GM12891 (cell line): ENCODE data around the gene POFUT2.

Experiments used
- DNase-seq: peaks from one replicate; pipeline ENCODE4 v3.0.0; 2011; ENCODE audit warnings: low spot score; ENCODE audit not compliant: insufficient read length
- FAIRE-seq: peaks from 2 replicates; lab custom pipeline; 2011; peaks lifted over from hg19 to GRCh38; lab: Jason Lieb, UNC
- PAX5 ChIP-seq: IDR thresholded peaks from 2 replicates; pipeline ENCODE4 v1.6.1; 2011; ENCODE audit warnings: low read length, moderate library complexity, mild to moderate bottlenecking; ENCODE audit not compliant: insufficient read depth, severe bottlenecking
- POLR2A ChIP-seq: IDR thresholded peaks from 2 replicates; pipeline ENCODE4 v1.6.1; 2011; ENCODE audit warnings: low read depth, low read length, control low read depth
- POLR2AphosphoS5 ChIP-seq: IDR thresholded peaks from 2 replicates; pipeline ENCODE4 v1.6.1; 2011; ENCODE audit warnings: low read depth, low read length, control low read depth
- POU2F2 ChIP-seq: IDR thresholded peaks from 2 replicates; pipeline ENCODE4 v1.6.1; 2011; ENCODE audit warnings: low read depth, mild to moderate bottlenecking, control low read depth, low read length, moderate library complexity
- SPI1 ChIP-seq: IDR thresholded peaks from 2 replicates; pipeline ENCODE4 v1.6.1; 2011; ENCODE audit warnings: low read depth, low read length, control low read depth
- TAF1 ChIP-seq: IDR thresholded peaks from 2 replicates; pipeline ENCODE4 v1.6.1; 2011; ENCODE audit warnings: low read depth, low read length, control low read depth

Gene POFUT2

DNA sequence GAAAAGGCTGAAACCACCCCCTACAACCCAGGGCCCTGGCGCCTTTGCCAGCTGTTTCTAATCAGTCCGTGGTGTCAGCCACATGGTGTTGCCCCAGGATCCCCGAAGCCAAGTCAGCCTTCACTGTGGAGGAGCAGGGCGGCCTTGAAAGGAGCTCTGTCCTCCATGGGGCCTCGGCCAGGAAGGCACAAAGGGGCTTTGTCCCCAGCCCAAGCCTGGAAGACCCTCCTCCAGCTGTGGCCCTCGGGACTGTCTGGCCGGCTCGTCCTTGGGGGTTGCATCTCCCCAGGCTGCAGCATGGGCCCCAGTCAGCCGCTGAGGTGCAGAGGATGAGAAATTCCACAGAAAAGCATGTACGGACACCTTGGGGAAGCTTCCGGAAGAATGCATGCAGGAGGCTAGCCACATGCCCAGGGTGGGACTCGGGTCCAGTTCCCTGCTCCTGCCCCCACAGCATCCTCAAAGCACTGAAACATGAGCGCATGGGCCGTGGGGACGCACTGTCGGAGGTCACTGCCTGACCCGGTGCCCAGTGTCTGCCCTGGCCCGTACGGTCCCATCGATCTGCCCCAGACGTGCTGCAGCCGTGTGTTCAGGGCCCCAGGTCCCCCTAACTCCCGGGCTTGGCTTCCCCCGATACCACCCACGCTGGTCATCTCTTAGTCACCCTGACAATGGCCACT is 38.6 kb upstream of the POFUT2 start:
- FAIRE-seq (no peak), DNase-seq (no peak)
- TF ChIP-seq POLR2A (no peak), PAX5 (no peak), POLR2AphosphoS5 (no peak), SPI1 (no peak), POU2F2 (no peak), TAF1 (no peak)

DNA sequence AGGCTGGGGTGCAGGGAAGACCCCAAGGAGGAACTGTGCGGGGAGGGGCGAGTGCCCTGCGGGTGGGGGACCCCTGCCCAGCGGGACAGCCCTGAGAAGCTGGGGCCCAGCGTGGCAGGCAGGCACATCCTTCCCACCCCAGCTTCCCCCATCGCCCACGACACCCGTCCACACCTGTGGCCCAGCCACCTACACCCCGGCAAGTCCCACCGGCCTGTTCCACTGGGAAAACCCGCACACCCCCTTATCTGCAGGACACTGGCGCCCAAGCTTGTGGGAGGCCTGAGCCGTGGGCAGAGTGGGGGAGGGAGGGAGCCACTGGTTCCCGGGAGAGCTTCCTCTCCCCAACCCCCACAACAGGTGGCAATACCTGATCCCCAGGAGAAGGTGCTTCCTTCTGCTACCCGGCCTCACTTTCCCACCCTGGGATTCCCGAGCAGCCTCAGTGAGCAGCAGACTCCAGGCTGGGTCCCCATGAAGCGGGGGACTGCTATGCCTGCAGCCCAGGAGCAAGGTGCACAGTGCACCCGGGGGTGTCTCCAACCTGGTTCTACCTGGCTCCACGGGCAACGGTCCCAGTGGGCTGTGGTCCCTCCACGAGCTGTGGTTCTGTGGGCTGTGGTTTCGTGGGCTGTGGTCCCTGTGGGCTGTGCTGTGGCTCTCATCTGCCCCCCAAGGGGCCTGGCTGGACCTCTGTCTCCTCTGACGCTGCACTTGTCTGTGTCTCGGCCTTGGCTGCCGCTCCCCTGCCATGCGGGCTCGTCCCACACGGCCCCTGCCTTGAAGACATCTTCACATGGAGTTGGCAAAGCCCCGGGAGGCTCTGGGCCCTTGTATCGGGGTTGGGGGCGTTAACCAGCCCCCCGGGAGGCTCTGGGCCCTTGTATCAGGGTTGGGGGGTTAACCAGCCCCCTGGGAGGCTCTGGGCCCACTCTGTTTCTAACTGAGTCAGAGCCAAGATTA is 37.8 kb upstream of the POFUT2 start:
- no peak for TF ChIP-seq POU2F2
- TF ChIP-seq TAF1, result no peak
- TF ChIP-seq PAX5, result no peak
- TF ChIP-seq POLR2A, result no peak
- no peak for TF ChIP-seq POLR2AphosphoS5
- no peak for TF ChIP-seq SPI1
- no peak for FAIRE-seq

GRCh38 chr21:45324489-45325205 is 37.0 kb upstream of the POFUT2 start:
- no peak for FAIRE-seq
- TF ChIP-seq POLR2AphosphoS5 (no peak), POLR2A (no peak), PAX5 (no peak), TAF1 (no peak), SPI1 (no peak), POU2F2 (no peak)
- no peak for DNase-seq

More for the DNA sequence above, 37.8 kb upstream of the POFUT2 start:
- no peak for DNase-seq

GRCh38 chr21:45323487-45324311 is 36.0 kb upstream of the POFUT2 start:
- DNase-seq, result no peak
- TF ChIP-seq TAF1, result no peak
- TF ChIP-seq SPI1, result no peak
- no peak for TF ChIP-seq POU2F2
- TF ChIP-seq PAX5, result no peak
- no peak for TF ChIP-seq POLR2AphosphoS5
- no peak for TF ChIP-seq POLR2A
- FAIRE-seq, result no peak

DNA sequence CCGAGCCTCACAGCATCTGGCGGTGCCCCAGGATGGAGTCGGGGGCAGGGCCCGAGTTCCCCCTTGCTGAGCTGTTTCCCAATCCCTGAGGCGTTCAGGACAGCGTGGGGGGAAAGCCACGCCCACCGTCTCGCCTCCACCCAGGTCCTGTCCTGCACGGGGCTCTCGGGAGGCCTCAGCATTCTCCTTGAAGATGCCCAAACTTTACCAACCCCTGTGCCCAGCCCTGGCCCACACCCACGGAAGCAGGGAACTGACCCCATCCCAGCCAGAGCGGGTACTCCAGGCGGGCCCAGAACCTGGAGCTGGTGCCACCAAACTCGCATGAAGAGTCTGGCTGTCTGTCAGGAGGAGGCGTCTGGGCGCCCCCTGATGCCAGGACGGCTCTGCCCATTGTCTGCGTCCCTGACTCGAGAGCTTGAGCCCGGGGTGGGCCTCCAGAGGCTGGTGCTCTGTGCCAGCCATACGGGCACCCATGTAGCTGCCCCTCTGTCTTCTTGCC is 35.3 kb upstream of the POFUT2 start:
- FAIRE-seq, result no peak
- no peak for TF ChIP-seq POLR2AphosphoS5
- no peak for TF ChIP-seq POLR2A
- TF ChIP-seq PAX5, result no peak
- no peak for TF ChIP-seq POU2F2
- no peak for TF ChIP-seq SPI1
- no peak for TF ChIP-seq TAF1
- DNase-seq, result no peak

- no peak for DNase-seq
- TF ChIP-seq POLR2A (no peak), TAF1 (no peak), POU2F2 (no peak), PAX5 (no peak), SPI1 (no peak), POLR2AphosphoS5 (no peak)
- no peak for FAIRE-seq
Measured at GRCh38 chr21:45322231-45322959, 34.7 kb upstream of the POFUT2 start.

DNA sequence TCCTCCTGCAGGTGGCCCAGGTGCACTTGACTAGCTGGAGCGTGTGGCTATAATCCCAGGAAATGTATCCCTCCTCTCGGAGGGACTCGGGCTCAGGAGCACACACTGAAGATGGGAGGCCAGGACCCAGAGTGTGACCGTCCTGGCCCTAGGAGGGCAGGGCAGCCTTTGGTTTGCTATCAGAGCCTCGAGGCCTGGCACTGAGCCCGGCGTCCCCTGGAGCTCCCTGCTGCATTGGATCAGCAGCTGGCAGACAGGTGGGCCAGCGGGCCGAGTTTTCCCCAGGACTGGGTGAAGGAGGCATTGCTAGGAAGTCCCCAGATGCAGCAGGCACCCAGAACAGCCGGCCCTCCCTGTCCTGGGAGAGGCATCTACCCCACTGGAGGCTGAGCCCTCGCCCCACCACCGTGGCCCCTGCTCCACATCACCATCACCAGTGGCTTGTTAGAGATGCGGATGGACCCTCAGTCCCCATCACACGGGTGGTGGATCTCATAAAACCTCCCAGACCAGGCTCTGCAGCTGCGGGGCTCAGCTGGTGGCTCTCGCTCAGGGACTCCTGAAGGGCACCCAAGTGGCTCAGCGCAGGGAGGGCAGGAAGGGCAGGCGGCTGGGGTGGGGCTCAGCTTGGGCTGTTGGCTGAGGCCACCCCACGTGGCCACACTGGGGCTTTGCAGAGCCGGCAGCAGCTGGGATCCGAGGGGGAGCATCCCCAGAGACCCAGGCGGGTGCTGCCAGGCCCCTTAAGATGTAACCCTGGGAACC is 32.7 kb upstream of the POFUT2 start:
- TF ChIP-seq SPI1, result no peak
- no peak for TF ChIP-seq POLR2A
- no peak for TF ChIP-seq TAF1
- no peak for TF ChIP-seq PAX5
- TF ChIP-seq POU2F2, result no peak
- FAIRE-seq, result no peak
- DNase-seq, result no peak

DNA sequence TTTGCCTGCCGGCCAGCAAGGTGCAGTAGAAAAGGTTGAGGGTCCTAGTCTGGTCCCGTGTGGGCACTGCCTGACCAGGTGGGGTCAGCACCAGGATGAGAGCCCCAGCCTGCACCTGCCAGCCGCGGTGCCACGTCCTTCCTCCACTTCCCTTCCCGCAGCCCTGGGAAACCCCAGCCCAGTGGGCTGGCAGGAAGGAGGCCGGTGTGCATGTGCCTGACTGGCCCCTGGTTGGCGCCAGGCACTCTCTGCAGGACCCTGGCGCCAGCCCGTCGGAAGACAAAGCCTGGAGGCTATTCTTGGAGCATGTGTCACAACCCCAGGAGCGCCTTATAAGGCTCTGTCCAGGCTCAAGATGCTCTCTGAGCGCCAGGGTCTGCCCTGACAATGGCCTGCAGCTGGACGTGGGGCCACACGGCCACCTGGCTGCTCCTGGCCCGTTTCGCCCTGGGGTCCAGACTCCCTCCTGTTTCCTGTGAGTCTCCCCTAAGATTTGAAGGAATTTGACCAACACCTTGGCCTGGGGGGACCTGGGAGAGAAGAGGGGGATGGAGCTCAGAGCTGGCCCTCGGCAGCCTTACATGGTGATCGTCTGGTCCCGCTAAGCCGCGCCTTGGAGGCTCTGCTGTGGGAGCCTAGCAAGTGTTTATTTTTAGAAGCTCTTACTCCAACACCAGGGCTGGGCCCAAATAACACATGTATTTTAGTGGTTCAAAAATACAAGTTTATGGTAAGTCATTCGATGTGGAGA is 31.9 kb upstream of the POFUT2 start:
- TF ChIP-seq PAX5, result no peak
- TF ChIP-seq POU2F2, result no peak
- TF ChIP-seq POLR2AphosphoS5, result no peak
- no peak for TF ChIP-seq POLR2A
- TF ChIP-seq SPI1, result no peak
- TF ChIP-seq TAF1, result no peak
- DNase-seq, result no peak
- no peak for FAIRE-seq
